Measurements from ENCODE around the gene SKP2.

Gene SKP2

DNA sequence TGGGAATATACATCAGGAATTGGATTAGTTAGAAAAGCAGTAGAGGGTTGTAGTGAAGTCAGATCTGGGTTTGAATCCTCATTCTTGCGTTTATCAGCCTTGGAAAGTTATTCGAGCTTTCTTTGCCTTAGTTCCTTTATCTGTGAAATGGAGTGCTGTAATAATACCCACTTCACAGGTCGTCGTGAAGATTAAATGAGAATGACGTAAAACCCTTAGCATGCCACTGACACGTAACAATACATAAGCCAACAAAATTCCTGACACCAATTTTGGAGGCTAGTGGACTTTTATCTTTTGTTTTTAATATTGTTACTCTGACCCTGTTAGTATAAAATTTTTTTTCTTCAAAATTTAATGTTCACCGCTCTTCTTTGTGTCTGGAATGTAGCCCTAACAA lies 3.4 kb downstream of the SKP2 start:
- DNase-seq (ENCODE audit: low read depth, low spot score): no peak
- H3K4me3 ChIP-seq (ENCODE audit: low read length): no peak overlapping the region

DNA sequence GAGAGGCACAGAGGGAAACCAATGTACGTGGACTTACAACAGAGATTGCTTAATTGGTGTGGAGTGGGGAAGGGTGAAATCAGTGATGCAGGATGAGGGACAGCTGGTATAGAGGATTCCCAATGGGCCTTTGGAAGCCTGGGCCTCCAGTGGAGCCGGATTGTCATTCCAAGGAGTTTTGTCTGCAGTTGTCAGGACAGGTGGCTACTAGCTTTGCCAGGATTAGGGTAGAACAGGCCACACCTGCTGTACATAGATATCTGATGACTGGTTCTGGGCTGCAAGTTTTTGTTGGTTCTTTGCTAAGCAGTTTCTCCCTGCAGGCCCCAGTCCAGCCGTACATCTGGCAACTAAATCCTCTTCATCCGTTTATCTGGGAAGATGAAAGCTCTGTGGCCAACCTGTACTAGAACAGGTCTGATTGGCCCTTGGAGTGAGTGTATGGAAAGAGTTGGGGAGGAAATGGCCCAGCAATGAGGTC lies 4.2 kb downstream of the SKP2 start:
- H3K4me3 ChIP-seq (ENCODE audit: low read length): no peak overlapping the region
- no peak for DNase-seq (ENCODE audit: low read depth, low spot score)

DNA sequence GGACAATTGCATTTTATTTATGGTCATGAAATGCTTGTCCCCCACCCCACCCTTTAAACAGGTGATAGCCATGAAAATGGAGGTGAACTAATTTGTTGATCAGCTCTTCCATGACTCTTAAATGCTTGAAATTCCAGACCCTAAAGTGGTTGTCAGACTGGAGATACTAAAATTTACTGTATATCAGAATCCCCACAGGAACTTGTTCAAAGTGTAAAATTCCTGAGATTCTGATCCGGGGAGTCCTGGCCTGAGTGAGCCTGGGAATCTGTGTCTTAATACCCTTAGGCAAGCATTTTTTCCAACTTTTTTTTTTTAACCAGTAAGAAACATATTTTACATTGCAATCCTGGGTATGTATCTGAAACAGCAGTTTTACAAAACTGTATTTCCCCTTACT lies 4.7 kb downstream of the SKP2 start:
- DNase-seq (ENCODE audit: low read depth, low spot score): no peak
- H3K4me3 ChIP-seq (ENCODE audit: low read length): no peak overlapping the region

DNA sequence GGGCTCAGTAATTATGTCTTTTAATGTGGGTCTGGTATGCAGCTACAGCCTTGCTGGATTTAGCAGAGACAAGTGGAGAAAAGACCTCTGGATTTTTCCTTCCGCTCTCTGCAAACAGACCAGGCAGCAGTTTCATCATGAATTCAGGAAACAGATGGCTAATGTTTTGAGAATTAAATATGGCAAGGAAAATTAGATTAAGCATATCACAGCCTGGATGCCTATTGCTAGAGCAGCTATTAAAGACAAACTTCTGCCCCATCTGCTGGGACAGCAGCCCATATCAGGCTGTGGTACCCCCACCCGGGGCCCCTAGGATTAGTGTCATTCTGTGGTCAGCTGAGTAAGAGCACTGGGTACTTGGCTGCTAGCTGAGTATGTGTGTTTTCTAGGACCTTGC lies 6.2 kb downstream of the SKP2 start:
- DNase-seq (ENCODE audit: low read depth, low spot score): no peak
- H3K4me3 ChIP-seq (ENCODE audit: low read length): no peak overlapping the region

DNA sequence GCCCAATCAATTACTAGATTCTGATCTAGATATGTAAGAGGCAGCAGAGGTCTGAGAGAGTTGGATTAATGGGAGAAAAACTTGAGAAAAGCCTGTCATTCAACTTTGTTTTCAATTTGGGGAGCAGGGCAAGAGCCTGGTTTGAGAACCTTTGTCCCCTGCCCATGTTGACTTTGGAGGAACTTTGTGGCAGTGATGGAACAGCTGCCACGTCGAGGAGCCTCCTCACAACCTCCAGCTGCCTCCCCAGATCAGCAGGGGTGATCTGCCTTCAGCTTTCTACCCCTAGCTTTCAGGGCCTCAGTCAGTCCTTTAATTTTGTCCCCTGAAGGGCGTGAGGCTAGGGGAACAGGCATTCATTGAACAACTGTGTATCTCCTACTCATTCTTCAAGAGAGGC lies 8.7 kb downstream of the SKP2 start:
- no peak for DNase-seq (ENCODE audit: low read depth, low spot score)
- no peak overlapping the region for H3K4me3 ChIP-seq (ENCODE audit: low read length)

DNA sequence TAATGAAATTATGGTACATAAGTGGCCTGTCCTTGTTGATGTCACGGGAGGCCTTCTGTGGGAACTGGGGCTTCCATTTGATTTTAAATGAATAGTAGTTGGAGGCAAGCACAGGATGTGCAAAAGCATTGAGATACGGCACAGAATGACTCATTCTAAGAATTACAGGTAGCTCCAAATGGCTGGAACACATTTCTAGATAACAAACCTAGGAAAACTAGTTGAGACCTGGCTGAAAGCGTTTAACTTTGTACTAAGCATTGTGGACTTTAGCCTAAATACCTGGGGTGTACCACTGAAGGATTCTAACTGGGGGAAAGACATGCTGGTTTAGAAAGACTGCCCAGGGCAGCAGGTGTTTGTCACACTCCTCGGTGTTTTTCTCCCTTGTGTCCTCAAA lies 9.4 kb downstream of the SKP2 start:
- no peak overlapping the region for H3K4me3 ChIP-seq (ENCODE audit: low read length)
- DNase-seq (ENCODE audit: low read depth, low spot score): no peak

DNA sequence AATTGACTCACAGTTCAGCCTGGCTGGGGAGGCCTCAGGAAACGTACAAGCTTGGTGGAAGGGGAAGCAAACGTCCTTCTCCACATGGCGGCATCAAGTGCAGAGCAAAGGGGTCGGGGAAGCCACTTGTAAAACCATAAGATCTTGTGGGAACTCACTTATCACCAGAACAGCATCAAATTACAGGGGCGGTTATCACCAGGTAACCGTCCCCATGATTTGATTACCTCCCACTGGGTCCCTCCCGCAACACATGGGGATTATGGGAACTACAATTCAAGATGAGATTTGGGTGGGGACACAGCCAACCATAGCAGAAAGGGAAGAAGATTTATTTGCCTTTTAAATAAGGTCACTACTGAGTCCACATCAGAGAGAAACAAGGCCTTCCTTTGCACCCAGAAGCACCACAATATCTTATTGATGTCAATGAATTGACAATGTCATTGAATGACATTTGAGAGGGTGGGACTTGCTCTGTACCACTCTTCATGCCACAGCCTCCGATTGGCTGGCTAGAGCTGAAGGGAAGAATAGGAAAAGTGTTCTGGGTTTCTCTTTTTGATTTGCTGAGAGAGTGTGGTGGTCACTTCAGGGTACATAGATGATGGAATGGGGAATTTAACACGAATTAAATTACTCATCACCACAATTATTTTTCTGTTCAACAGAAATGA lies 11.0 kb downstream of the SKP2 start:
- no peak for DNase-seq (ENCODE audit: low read depth, low spot score)
- H3K4me3 ChIP-seq (ENCODE audit: low read length): no peak overlapping the region

DNA sequence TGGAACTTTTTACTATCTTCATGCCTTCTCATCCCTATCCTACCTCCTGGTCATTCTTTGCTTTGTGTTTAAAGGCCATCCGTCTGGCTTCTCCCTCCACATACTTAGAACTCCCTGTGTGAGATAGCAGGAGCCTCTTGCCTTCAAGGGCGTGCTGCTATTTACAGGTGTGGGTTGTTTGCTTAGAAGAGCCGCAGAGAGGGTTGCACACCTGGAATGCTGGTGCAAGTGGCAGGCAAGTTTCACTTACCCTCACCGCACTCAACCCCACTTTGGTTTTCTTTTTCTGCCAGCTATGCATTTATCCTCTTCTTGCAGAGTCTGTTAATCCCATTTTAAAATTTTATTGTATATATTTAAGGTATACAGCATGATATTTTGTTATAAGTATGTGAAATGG lies 12.6 kb downstream of the SKP2 start:
- no peak for DNase-seq (ENCODE audit: low read depth, low spot score)
- no peak overlapping the region for H3K4me3 ChIP-seq (ENCODE audit: low read length)

DNA sequence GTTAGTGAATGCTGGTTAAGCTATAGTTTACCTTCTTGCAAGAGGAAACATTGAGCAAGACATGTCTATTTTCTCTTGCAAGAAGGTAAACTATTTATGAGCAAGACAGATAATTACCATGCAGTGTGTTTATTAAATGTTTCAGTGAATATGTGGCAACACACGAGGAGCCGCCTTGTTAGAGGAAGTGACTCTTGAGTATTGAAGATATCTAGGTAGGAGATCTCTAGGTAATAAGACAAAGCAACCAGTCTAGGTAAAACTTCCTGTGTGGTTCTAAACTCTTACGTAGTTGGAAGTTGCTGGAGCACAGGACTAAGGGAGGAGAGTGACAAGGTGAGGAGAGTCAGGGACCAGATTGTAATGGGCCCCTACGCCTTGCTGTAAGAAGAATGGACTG lies 16.8 kb downstream of the SKP2 start:
- DNase-seq (ENCODE audit: low read depth, low spot score): no peak
- no peak overlapping the region for H3K4me3 ChIP-seq (ENCODE audit: low read length)

DNA sequence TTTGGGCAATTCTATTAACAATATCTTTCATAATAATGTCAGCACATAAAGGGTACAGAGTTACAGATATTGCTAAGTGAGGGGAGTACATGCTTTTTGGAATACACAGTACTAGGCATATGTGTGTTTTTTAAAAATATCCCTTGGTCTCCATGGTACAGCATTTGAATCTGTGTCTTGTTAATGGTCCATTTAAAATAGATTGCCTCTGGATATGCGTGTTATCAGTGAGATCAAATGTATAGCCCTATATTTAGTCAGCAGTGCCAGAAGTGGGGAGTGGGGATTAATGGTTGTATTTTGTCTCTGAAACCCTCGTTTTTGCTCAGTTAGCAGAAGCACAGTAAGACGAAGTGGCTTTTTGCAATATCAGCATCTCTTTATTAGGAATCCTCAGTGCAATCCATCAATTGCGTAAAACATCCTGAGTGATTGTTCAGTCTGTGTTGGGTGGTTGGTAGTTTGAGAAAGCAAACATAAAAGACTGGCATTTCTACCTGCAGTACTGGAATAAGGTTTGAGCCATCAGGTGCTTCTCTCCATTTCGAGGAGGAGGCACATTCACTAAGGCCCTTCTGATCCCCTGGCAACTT lies 19.0 kb downstream of the SKP2 start:
- no peak overlapping the region for H3K4me3 ChIP-seq (ENCODE audit: low read length)

DNA sequence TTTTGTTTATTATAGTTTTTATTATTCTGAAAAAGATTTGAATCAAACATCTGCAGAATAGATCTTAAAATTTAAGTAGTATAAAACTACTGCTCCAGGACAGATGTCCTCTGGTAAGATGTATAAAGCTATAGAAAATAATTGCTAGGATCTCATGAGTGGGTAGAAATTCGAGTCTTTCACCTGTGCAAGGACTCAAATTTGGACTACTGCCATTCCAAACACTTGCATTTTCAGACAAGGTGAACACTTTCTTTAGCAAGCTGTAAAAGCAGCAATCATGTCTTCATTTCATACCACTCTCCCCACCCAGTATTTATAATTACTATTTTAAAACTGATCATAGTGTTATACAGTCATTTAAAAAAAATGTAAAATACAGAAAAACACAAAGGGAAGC lies 20.7 kb downstream of the SKP2 start:
- DNase-seq (ENCODE audit: low read depth, low spot score): no peak
- H3K4me3 ChIP-seq (ENCODE audit: low read length): no peak overlapping the region

More for the DNA sequence above, 19.0 kb downstream of the SKP2 start:
- DNase-seq (ENCODE audit: low read depth, low spot score): no peak

DNA sequence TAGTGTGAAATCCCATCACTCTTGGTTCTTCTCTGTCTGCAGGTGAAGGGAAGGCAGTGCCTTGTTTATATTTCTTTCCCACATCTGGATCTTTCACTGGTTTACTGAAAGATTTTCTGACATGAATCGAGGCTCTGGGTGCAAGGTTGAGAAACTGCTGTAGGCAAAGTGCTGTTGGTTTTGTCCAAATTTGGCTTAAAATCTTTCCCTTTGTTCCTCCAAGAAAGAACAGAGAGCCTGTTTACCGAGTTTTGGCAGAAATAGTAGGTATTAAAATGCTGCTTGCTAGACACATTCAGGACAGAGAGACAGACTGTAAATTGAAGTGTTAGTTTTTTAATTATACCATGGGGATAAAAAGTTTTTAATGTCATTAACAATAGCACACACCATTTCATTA lies 21.5 kb downstream of the SKP2 start:
- H3K4me3 ChIP-seq (ENCODE audit: low read length): no peak overlapping the region

DNA sequence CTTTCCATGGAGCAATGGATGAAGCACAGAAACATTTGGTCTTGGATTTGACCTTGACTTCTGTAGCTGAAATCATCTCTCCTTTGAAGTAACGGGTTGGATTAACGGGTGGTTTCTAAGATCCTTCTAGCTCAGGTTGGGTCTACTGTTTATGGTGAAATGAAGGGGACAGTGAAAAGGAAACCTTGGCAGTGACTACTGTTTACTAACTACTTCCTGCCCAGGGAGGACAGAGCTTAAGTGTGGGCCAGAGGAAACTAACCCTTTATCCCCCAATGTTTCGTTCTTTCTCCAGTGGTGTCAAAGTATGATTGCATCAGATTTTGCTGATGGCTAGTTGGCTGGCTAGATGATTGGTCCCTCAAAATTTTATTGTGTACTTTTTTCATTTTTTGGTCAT lies 22.2 kb downstream of the SKP2 start:
- no peak overlapping the region for H3K4me3 ChIP-seq (ENCODE audit: low read length)
- DNase-seq (ENCODE audit: low read depth, low spot score): no peak

More for the DNA sequence above, 21.5 kb downstream of the SKP2 start:
- DNase-seq (ENCODE audit: low read depth, low spot score): no peak

DNA sequence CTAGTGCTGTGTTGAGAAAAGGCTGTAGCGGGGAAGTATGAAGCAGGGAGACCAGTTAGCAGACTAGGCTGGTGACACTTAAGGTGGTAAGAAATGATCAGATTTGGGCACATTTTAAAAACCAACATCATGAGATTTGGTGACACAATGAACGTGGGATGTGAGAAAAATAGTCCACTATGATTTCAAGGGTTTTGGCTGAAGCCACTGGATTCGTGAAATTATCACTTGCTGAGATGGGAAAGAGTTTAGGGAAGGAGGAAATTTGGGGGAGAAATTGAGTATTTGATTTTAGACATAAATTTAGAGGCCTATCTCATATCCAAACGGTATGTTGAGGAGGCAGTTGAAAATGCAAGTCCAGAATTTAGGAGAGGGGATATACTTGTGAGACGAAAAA lies 23.1 kb downstream of the SKP2 start:
- DNase-seq (ENCODE audit: low read depth, low spot score): no peak
- no peak overlapping the region for H3K4me3 ChIP-seq (ENCODE audit: low read length)

DNA sequence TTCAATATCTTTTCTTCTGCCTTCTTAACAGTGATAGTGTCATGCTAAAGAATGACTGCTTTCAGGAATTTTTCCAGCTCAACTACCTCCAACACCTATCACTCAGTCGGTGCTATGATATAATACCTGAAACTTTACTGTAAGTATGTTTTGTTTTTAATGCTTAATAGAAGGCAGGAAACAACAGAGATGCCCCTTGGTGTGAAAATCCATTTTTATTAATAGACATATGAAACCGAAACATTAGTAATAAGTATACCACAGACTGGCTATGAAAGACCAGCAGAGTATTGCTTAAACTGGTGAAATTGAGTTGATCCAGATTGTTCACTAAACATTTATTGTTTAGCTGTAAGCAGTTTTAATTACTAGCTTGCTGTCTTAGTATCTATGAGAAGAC lies 25.2 kb downstream of the SKP2 start:
- no peak for DNase-seq (ENCODE audit: low read depth, low spot score)
- H3K4me3 ChIP-seq (ENCODE audit: low read length): no peak overlapping the region

DNA sequence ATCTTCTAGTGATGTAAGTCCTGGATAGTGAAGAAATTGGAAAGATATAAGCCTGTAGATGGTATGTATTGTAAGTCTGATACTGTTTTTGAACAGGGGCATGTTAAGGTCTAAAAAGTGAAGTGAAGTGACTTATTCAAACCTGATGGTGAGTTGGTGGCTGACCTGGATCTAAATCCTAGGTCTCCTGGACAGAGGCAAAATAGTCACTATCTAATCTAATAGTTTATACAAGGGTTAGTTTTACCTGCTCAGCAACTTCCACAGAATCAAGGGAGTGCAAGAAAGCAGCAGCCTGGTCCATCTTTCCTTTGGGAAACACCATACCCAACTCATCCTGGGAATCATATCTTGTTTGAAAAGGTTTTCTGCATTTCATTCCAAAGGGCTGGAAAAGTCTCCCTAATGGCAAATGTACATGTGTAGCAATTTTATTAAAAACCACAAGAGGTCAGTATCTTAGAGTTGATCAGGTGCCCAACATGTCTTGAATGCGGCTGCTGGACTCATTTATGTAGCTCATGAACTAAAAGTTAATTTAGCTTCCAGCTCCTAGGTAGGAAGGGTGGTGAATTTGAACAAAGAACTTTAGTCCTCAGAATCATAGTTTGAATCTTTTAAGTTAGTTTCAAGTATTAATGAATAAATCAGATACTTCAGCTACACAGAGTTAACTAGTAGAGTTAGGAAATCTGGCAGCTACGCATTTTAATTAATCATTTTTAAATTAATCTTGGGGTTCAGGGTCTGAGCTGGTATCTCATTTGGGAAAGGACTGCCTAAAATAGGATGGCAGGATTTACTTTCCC lies 26.0 kb downstream of the SKP2 start:
- DNase-seq (ENCODE audit: low read depth, low spot score): no peak
- H3K4me3 ChIP-seq (ENCODE audit: low read length): no peak overlapping the region

DNA sequence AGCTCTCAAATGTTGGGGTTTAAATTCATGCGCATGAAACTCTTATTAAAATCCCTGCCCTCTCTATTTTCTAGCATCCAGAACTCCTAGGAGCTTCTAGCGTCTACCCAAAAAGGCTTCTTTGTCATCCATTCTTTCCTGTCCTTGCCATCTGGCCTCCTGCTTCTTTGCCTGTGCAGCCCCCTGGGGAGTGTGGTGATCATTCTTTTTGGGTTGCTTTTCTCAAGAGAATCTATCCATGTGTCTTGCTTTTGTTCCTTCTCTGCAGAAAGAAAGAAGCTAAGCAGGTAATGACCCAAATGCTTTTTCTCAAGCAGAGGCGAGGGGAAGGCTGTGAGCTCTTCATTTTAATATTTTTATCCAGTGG lies 26.6 kb downstream of the SKP2 start:
- H3K4me3 ChIP-seq (ENCODE audit: low read length): no peak overlapping the region
- DNase-seq (ENCODE audit: low read depth, low spot score): no peak

DNA sequence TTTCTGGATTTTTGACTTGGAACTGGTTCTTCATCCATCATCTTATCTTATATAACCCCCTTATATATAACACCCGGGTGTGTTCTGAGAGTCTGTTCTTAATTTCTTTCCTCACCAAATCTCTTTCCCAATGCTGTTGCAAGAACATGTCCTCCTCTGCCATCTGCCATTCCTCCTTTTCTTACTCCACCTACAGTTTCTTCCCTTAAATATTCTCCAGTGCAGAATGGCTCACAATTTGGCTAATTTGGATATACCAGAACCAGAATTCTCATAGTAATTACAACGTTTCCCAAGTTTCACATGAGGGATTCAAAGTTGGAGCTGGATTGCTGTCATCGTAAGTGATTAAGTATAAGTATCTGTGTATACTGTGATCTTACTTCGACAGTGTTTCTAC lies 28.0 kb downstream of the SKP2 start:
- H3K4me3 ChIP-seq (ENCODE audit: low read length): no peak overlapping the region
- no peak for DNase-seq (ENCODE audit: low read depth, low spot score)

DNA sequence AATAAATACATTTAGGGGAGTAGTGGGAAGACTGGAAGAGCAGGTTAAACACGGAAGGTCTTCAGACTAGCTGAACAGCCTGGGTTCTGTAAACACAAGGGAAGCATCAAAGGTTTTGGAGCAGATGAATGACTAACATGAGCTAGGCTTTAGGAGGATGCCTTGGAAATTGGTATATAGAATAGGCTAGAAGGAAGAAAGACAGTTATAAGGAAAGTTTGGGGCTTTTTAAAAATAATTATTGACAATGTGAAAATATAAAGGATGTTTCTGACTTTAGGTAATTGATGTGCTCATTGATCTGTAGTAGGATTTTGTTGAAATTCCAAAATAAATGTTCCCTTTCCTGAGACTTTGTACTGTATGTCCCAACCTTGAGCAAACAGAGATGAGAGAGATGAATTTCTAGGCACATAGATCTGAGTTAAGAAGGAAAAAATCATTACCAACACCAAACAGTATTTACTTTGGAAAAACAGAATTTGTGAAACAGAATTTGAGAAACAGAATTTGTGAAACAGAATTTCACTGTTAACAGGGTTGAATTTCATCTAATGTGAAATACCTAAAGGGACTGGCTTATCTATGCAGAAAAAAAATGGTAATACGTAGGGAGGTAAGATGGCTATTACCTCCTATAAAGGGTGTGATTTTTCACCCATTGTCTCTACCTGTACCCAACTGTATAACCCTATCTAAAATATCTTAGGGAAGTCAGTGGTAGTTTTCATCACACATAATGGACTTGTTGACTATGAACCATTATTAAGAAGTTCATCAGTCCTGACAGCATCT lies 28.8 kb downstream of the SKP2 start:
- no peak for DNase-seq (ENCODE audit: low read depth, low spot score)
- H3K4me3 ChIP-seq (ENCODE audit: low read length): no peak overlapping the region

DNA sequence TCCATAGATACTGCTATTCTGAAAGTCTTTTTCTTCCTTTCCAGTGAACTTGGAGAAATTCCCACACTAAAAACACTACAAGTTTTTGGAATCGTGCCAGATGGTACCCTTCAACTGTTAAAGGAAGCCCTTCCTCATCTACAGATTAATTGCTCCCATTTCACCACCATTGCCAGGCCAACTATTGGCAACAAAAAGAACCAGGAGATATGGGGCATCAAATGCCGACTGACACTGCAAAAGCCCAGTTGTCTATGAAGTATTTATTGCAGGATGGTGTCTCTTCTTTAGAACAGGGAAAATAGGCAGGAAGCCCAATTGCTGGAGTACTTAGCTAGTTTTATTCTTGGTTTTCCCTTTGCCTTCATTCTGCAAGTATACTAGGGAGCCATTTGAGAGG lies 29.9 kb downstream of the SKP2 start:
- DNase-seq (ENCODE audit: low read depth, low spot score): no peak
- H3K4me3 ChIP-seq (ENCODE audit: low read length): no peak overlapping the region
